ENCODE measurements around the gene CAMTA1.

GRCh38 chr1:6858596-6858995 lies 73.3 kb downstream of the CAMTA1 start:
- TF ChIP-seq CTCF (IDR thresholded peaks at IDR 0.05) (no peak), POLR2AphosphoS5 (IDR thresholded peaks at IDR 0.05; ENCODE audit: insufficient read depth in 1 of 2, low read depth in 1 of 2) (no peak)
